ACC112 (cell line): ENCODE results near the gene CHST11.

Experiments
- H2AFZ ChIP-seq: fragments of 200-600 bp; sonication (generic); one replicate; pipeline ENCODE4 v1.6.0; 2017; ENCODE audit warnings: antibody characterized with exemption, low read length; ENCODE audit not compliant: unreplicated experiment
- H3K27ac ChIP-seq: fragments of 200-600 bp; sonication (generic); 2 replicates; pipeline ENCODE4 v1.5.1; 2014; ENCODE audit warnings: low read depth, mild to moderate bottlenecking, antibody characterized with exemption, low read length, moderate library complexity
- H3K27me3 ChIP-seq: fragments of 200-600 bp; sonication (generic); 2 replicates; pipeline ENCODE4 v1.6.1; 2014; ENCODE audit warnings: mild to moderate bottlenecking, antibody characterized with exemption, low read length, moderate library complexity, mixed read lengths; ENCODE audit not compliant: insufficient read depth
- H3K36me3 ChIP-seq: fragments of 200-600 bp; sonication (generic); 2 replicates; pipeline ENCODE4 v1.6.1; 2016; ENCODE audit warnings: mild to moderate bottlenecking, antibody characterized with exemption, low read length, moderate library complexity, mixed read lengths; ENCODE audit not compliant: insufficient read depth
- H3K4me1 ChIP-seq: fragments of 200-600 bp; sonication (generic); one replicate; pipeline ENCODE4 v1.6.1; 2016; ENCODE audit warnings: low read length, mixed read lengths; ENCODE audit not compliant: insufficient read depth, unreplicated experiment, control insufficient read depth
- H3K4me3 ChIP-seq: fragments of 200-600 bp; sonication (generic); 2 replicates; pipeline ENCODE4 v1.5.1; 2014; ENCODE audit warnings: mild to moderate bottlenecking, low read depth, low read length
- H3K79me2 ChIP-seq: fragments of 200-600 bp; sonication (generic); one replicate; pipeline ENCODE4 v1.6.0; 2016; ENCODE audit warnings: low read length; ENCODE audit not compliant: control insufficient read depth, unreplicated experiment, insufficient read depth

Gene CHST11

DNA sequence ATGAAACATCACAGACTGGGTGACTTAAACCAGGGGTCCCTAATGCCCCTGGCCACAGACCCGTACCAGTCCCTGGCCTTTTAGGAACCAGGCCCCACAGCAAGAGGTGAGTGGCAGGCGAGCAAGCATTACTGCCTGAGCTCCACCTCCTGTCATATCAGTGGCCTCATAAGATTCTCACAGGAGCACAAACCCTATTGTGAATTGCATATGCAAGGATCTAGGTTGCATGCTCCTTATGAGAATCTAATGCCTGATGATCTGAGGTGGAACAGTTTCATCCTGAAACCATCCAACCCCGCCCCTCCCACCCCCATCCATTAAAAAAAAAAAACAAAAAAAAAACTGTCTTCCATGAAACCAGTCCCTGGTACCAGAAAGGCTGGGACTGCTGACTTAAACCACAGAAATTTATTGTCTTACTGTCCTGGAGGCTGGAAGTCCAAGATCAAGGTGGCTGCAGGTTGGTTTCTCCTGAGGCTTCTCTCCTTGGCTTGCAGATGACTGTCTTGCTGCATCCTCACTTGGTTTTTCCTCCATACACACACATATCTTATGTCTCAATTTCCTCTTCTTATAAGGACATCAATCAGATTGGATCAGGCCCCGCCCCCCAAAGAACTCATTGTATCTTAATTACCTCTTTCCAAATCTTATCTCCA lies 235.9 kb downstream of the CHST11 start:
- Histone ChIP-seq H3K27ac (no peak overlapping the region), H3K4me1 (peaks cover 39% of the 10 kb centered on the region), H3K79me2 (no peaks in the 10 kb centered on the region), H3K4me3 (no peak overlapping the region), H3K27me3 (no peaks in the 10 kb centered on the region), H3K36me3 (no peaks in the 10 kb centered on the region; the same call in 1 of the 2 replicates), H2AFZ (no peak overlapping the region)

- peaks cover 45% of the 10 kb centered on the region for H3K4me1 ChIP-seq
- H2AFZ ChIP-seq, result no peak overlapping the region
- no peaks in the 10 kb centered on the region for H3K27me3 ChIP-seq
- no peak overlapping the region for H3K4me3 ChIP-seq
- no peaks in the 10 kb centered on the region; the same call in 1 of the 2 replicates for H3K36me3 ChIP-seq
- H3K27ac ChIP-seq, result peak overlapping the region; percentile 97
- peaks cover 4% of the 10 kb centered on the region for H3K79me2 ChIP-seq
Observed at GRCh38 chr12:104693493-104693892, 236.7 kb downstream of the CHST11 start.

DNA sequence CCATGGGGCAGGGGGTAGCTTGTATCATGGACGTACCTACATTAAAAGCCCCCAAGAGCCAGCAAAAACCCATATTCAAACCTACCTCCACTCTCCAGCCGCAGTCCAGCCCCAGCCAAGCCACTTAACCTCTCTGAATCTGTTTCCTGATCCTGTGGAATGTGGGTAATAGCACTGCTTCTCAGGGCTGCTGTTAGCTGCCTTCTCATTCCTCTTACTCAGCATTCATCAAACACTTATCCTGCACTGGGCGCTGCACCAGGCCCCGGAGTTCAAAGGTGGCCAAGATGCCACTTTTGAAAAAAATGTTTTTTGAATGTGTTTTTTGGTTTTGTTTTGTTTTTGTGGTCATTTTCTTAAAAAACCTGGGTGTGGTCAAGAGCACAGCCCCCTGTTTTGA lies 237.4 kb downstream of the CHST11 start:
- Histone ChIP-seq H3K79me2 (peaks cover 4% of the 10 kb centered on the region), H3K27me3 (no peaks in the 10 kb centered on the region), H2AFZ (no peak overlapping the region), H3K4me3 (no peak overlapping the region), H3K36me3 (no peaks in the 10 kb centered on the region; the same call in 1 of the 2 replicates), H3K27ac (peak overlapping the region; percentile 97), H3K4me1 (peaks cover 51% of the 10 kb centered on the region)

DNA sequence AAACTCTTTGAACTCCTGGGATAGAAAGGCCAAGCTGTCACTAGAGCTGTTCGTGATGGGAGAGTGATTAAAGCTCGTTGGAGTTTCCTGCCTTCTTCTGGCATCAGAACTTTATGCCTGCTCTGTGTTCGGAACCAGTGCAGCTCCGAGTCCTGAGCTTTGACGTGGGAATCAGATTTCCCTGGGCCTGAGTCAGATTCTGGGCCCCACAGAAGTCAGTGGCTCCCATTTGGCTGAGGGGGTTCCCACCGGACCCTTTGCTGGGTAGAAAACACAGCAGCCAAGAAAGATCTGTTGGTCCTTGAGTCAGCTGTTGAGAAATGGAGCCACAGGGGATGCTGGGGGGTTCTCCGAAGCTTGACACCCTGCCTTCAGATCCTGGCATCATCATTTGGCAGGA lies 238.0 kb downstream of the CHST11 start:
- H2AFZ ChIP-seq, result peak overlapping the region; percentile 15
- H3K27ac ChIP-seq, result peak overlapping the region; percentile 97
- H3K36me3 ChIP-seq, result no peaks in the 10 kb centered on the region; the same call in 1 of the 2 replicates
- H3K4me3 ChIP-seq, result peak overlapping the region; percentile 28; the same call in 1 of the 2 replicates
- peaks cover 56% of the 10 kb centered on the region for H3K4me1 ChIP-seq
- no peaks in the 10 kb centered on the region for H3K27me3 ChIP-seq
- H3K79me2 ChIP-seq, result peaks cover 4% of the 10 kb centered on the region

DNA sequence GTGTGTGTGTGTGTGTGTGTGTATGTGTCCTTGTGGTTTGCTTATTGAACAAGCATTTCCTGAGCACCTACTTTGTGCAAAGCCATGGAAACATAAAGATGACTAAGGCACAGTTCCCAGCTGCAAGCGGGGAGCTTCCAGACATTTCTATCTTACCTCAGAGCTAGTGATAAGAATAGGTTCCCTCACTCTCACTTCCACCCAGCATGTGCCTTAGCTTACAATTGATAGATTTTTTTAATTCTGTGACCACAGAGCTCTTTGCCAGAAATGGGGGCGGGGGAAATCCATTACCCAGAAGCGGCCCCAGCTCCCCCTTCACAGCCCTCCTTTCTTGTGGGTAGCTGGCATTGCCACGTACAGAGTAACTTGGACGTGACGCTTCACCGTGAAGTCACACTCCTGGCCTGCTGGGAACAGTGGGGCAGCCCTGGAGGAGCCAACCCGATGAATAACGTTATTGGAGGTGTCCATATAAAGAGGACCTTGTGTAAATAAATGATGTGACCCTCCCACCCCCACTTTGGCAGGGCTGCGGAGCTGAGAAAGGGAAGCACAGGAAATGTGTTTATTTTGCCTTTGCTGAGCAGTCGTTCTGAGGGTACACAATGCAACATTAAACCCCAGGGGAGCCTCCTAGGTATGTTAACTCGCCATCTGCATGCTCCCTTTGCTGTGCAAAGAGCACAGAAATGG lies 238.9 kb downstream of the CHST11 start:
- H3K27ac ChIP-seq, result peak overlapping the region; percentile 97
- no peaks in the 10 kb centered on the region for H3K27me3 ChIP-seq
- peaks cover 7% of the 10 kb centered on the region for H3K79me2 ChIP-seq
- no peak overlapping the region for H2AFZ ChIP-seq
- peaks cover 59% of the 10 kb centered on the region for H3K4me1 ChIP-seq
- peak overlapping the region; percentile 28; the same call in 1 of the 2 replicates for H3K4me3 ChIP-seq
- no peaks in the 10 kb centered on the region; the same call in 1 of the 2 replicates for H3K36me3 ChIP-seq

GRCh38 chr12:104697186-104697585 lies 240.4 kb downstream of the CHST11 start:
- no peak overlapping the region for H3K4me3 ChIP-seq
- no peaks in the 10 kb centered on the region for H3K27me3 ChIP-seq
- H3K79me2 ChIP-seq, result peaks cover 10% of the 10 kb centered on the region
- H3K36me3 ChIP-seq, result no peaks in the 10 kb centered on the region; the same call in 1 of the 2 replicates
- peaks cover 73% of the 10 kb centered on the region for H3K4me1 ChIP-seq
- no peak overlapping the region for H3K27ac ChIP-seq
- H2AFZ ChIP-seq, result no peak overlapping the region

DNA sequence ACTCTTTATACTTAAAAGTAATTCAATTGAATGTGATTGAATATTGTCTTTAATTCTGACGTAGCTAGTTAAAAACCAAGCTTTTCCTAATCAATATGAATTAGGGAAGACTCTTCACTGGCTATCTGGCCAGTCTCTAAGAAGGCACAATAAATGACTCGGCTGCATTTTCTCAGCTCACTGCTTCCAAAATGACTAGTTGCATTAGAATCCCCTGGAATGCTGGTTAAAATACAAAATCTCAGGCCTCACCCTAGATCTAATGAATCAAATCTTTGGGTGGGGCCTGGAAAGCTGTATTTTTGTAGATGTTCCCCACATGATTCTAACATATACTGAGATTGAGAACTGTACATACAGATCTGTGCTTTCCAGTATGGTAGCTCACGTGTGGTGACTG lies 242.1 kb downstream of the CHST11 start:
- H3K27ac ChIP-seq, result peak overlapping the region; percentile 56
- H3K4me3 ChIP-seq, result no peak overlapping the region
- H3K4me1 ChIP-seq, result peaks cover 86% of the 10 kb centered on the region
- peaks cover 10% of the 10 kb centered on the region for H3K79me2 ChIP-seq
- no peaks in the 10 kb centered on the region for H3K36me3 ChIP-seq
- no peaks in the 10 kb centered on the region for H3K27me3 ChIP-seq
- no peak overlapping the region for H2AFZ ChIP-seq

GRCh38 chr12:104699489-104700190 lies 242.9 kb downstream of the CHST11 start:
- Histone ChIP-seq H3K27ac (peak overlapping the region; percentile 56), H3K36me3 (no peaks in the 10 kb centered on the region)

GRCh38 chr12:104700324-104700723 lies 243.6 kb downstream of the CHST11 start:
- no peak overlapping the region for H3K4me3 ChIP-seq
- peaks cover 72% of the 10 kb centered on the region for H3K4me1 ChIP-seq
- no peaks in the 10 kb centered on the region for H3K27me3 ChIP-seq
- H2AFZ ChIP-seq, result no peak overlapping the region
- H3K79me2 ChIP-seq, result peaks cover 10% of the 10 kb centered on the region
- H3K36me3 ChIP-seq, result no peaks in the 10 kb centered on the region
- 0 out of 2 replicates have a peak overlapping the region, but pooled peaks have one; percentile 56 for H3K27ac ChIP-seq

More at GRCh38 chr12:104699489-104700190, 242.9 kb downstream of the CHST11 start:
- Histone ChIP-seq H3K4me1 (peaks cover 79% of the 10 kb centered on the region), H3K4me3 (no peak overlapping the region), H2AFZ (no peak overlapping the region), H3K79me2 (peaks cover 10% of the 10 kb centered on the region), H3K27me3 (no peaks in the 10 kb centered on the region)

DNA sequence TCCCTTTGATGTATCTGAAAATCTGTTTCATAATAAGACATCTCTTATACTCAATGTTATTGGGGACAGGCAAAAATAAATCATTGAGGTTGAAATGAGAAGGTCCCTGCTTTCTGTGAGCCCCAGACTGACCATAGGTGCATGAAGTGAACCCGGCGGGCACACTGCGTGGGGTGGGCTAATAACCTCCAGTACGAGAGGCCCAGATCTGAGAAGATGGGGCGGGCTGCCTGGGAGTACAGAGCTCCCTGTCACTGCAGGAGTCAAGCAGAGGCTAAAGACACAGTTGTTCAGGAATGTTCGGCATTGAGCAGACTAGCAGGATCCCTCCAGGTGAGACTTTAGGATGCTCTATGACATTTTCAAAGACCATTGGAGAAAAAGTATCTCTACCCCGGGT lies 244.6 kb downstream of the CHST11 start:
- H3K27me3 ChIP-seq, result no peaks in the 10 kb centered on the region
- no peak overlapping the region for H2AFZ ChIP-seq
- H3K4me1 ChIP-seq, result peaks cover 63% of the 10 kb centered on the region
- H3K79me2 ChIP-seq, result peaks cover 10% of the 10 kb centered on the region
- H3K27ac ChIP-seq, result peak overlapping the region; percentile 83; the same call in 1 of the 2 replicates
- no peaks in the 10 kb centered on the region for H3K36me3 ChIP-seq
- H3K4me3 ChIP-seq, result no peak overlapping the region
